ENCODE measurements around the gene NUDC. TPM values are rescaled to one million over a fixed set of nuclear protein-coding genes. Genes with fewer than 3 reads are reported as not detected.

The NUDC gene
- total RNA-seq, 1 experiment from 2014 or later: 118 TPM

DNA sequence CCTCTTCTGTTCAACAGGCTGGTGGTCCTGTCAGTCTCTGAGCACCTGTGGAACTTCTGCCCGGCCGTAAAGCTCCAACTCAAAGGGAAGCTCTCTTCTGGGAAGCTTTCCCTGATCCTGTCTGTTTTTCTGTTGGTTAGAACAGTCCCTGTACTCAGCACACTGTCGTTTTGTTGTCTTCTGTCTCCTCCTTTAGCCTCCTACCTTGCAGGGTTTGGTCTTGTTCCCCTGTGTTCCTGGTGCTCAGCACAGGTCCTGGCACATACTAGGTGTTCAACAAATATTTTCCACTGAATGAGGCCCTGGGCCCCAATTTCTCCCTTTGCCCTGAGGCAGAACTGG is 39.1 kb downstream of the NUDC start:
- Mint-ChIP-seq H3K4me3 (peak overlapping the region; percentile 80), H3K36me3 (peaks cover 10% of the 10 kb centered on the region), H3K27ac (peak overlapping the region; percentile 86), H3K4me1 (peaks cover 16% of the 10 kb centered on the region), H3K27me3 (ENCODE audit: low read depth) (no peaks in the 10 kb centered on the region; the same call in 1 of the 2 replicates), H3K9me3 (peaks cover 7% of the 10 kb centered on the region)
- DNase-seq (ENCODE audit: low spot score) (no peak), ATAC-seq (no peak; the same call in 1 of the 2 replicates)
- ChIA-PET CTCF (interaction anchor here (0.6 to 3.6 kb wide), 13 partner anchors 9 to 596 kb away, joined by 3 to 34 read pairs (median 3); no protein-coding TSS in a partner anchor), POLR2A (interaction anchor here (0.6 to 1.0 kb wide), 4 partner anchors 36 to 194 kb away, joined by 3 to 4 read pairs (median 3); partner anchors contain the start of gene SLC9A1)
- no peak for TF ChIP-seq RELA (CRISPR knock-in tag; IDR thresholded peaks at IDR 0.05; ENCODE audit: borderline replicate concordance)
- no peak for TF ChIP-seq ETV6 (CRISPR knock-in tag; IDR thresholded peaks at IDR 0.05)
- TF ChIP-seq, protein P1, sequence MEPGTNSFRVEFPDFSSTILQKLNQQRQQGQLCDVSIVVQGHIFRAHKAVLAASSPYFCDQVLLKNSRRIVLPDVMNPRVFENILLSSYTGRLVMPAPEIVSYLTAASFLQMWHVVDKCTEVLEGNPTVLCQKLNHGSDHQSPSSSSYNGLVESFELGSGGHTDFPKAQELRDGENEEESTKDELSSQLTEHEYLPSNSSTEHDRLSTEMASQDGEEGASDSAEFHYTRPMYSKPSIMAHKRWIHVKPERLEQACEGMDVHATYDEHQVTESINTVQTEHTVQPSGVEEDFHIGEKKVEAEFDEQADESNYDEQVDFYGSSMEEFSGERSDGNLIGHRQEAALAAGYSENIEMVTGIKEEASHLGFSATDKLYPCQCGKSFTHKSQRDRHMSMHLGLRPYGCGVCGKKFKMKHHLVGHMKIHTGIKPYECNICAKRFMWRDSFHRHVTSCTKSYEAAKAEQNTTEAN (CRISPR knock-in tag; IDR thresholded peaks at IDR 0.05): no peak
- no peak for TF ChIP-seq SMAD4 (CRISPR knock-in tag; IDR thresholded peaks at IDR 0.05)
- TF ChIP-seq, protein P2, sequence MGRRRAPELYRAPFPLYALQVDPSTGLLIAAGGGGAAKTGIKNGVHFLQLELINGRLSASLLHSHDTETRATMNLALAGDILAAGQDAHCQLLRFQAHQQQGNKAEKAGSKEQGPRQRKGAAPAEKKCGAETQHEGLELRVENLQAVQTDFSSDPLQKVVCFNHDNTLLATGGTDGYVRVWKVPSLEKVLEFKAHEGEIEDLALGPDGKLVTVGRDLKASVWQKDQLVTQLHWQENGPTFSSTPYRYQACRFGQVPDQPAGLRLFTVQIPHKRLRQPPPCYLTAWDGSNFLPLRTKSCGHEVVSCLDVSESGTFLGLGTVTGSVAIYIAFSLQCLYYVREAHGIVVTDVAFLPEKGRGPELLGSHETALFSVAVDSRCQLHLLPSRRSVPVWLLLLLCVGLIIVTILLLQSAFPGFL (CRISPR knock-in tag; IDR thresholded peaks at IDR 0.05; ENCODE audit: borderline replicate concordance): no peak
- TF ChIP-seq, protein P3, sequence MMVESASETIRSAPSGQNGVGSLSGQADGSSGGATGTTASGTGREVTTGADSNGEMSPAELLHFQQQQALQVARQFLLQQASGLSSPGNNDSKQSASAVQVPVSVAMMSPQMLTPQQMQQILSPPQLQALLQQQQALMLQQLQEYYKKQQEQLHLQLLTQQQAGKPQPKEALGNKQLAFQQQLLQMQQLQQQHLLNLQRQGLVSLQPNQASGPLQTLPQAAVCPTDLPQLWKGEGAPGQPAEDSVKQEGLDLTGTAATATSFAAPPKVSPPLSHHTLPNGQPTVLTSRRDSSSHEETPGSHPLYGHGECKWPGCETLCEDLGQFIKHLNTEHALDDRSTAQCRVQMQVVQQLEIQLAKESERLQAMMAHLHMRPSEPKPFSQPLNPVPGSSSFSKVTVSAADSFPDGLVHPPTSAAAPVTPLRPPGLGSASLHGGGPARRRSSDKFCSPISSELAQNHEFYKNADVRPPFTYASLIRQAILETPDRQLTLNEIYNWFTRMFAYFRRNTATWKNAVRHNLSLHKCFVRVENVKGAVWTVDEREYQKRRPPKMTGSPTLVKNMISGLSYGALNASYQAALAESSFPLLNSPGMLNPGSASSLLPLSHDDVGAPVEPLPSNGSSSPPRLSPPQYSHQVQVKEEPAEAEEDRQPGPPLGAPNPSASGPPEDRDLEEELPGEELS (CRISPR knock-in tag; IDR thresholded peaks at IDR 0.05): no peak
- no peak for TF ChIP-seq CREM (CRISPR knock-in tag; IDR thresholded peaks at IDR 0.05)
- no peak for TF ChIP-seq FOXJ3 (CRISPR knock-in tag; IDR thresholded peaks at IDR 0.05; ENCODE audit: borderline replicate concordance)
- no peak for TF ChIP-seq TEAD1 (CRISPR knock-in tag; IDR thresholded peaks at IDR 0.05)
- TF ChIP-seq, protein P4, sequence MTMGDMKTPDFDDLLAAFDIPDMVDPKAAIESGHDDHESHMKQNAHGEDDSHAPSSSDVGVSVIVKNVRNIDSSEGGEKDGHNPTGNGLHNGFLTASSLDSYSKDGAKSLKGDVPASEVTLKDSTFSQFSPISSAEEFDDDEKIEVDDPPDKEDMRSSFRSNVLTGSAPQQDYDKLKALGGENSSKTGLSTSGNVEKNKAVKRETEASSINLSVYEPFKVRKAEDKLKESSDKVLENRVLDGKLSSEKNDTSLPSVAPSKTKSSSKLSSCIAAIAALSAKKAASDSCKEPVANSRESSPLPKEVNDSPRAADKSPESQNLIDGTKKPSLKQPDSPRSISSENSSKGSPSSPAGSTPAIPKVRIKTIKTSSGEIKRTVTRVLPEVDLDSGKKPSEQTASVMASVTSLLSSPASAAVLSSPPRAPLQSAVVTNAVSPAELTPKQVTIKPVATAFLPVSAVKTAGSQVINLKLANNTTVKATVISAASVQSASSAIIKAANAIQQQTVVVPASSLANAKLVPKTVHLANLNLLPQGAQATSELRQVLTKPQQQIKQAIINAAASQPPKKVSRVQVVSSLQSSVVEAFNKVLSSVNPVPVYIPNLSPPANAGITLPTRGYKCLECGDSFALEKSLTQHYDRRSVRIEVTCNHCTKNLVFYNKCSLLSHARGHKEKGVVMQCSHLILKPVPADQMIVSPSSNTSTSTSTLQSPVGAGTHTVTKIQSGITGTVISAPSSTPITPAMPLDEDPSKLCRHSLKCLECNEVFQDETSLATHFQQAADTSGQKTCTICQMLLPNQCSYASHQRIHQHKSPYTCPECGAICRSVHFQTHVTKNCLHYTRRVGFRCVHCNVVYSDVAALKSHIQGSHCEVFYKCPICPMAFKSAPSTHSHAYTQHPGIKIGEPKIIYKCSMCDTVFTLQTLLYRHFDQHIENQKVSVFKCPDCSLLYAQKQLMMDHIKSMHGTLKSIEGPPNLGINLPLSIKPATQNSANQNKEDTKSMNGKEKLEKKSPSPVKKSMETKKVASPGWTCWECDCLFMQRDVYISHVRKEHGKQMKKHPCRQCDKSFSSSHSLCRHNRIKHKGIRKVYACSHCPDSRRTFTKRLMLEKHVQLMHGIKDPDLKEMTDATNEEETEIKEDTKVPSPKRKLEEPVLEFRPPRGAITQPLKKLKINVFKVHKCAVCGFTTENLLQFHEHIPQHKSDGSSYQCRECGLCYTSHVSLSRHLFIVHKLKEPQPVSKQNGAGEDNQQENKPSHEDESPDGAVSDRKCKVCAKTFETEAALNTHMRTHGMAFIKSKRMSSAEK (CRISPR knock-in tag; IDR thresholded peaks at IDR 0.05; ENCODE audit: borderline replicate concordance): no peak
- TF ChIP-seq, protein P5, sequence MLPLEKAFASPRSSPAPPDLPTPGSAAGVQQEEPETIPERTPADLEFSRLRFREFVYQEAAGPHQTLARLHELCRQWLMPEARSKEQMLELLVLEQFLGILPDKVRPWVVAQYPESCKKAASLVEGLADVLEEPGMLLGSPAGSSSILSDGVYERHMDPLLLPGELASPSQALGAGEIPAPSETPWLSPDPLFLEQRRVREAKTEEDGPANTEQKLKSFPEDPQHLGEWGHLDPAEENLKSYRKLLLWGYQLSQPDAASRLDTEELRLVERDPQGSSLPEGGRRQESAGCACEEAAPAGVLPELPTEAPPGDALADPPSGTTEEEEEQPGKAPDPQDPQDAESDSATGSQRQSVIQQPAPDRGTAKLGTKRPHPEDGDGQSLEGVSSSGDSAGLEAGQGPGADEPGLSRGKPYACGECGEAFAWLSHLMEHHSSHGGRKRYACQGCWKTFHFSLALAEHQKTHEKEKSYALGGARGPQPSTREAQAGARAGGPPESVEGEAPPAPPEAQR (CRISPR knock-in tag; IDR thresholded peaks at IDR 0.05): no peak
- no peak for TF ChIP-seq CBFB (CRISPR knock-in tag; IDR thresholded peaks at IDR 0.05; ENCODE audit: low read depth)
- no peak for TF ChIP-seq JAZF1 (CRISPR knock-in tag; IDR thresholded peaks at IDR 0.05)
- TF ChIP-seq ZNF263 (CRISPR knock-in tag; IDR thresholded peaks at IDR 0.05; ENCODE audit: low read depth): no peak
- TF ChIP-seq SP1 (CRISPR knock-in tag; conservative IDR thresholded peaks at IDR 0.05): no peak
- no peak for TF ChIP-seq HMGA2 (CRISPR knock-in tag; IDR thresholded peaks at IDR 0.05)
